Measurements from ENCODE around the gene SIPA1L3.

The SIPA1L3 gene

DNA sequence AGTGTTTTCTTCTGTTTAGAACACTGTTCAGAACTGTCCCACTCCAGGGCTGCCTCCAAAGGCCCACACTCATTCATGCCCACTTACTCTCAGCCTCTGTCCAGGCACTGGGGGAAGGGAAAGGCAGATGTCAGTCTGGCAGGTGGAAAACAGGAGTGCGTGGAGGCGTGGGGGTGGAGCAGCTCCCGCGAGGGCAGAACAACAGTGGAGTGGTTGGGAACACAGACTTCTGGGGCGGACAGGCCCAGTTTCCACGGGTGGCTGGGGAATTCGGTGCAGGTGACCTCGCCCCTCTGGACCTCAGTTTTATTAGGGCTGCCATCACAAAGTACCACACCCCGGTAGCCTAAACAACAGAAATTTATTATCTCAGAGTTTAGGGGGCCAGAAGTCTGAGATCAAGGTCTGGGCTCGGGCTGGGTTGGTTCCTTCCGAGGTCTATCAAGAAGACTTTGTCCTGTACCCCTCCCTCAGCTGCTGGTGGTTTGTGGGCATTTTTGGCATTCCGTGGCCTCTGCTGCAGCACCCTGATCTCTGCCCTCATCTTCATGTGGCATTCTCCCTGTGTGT lies 59.7 kb downstream of the SIPA1L3 start:
- TF ChIP-seq, protein P1, sequence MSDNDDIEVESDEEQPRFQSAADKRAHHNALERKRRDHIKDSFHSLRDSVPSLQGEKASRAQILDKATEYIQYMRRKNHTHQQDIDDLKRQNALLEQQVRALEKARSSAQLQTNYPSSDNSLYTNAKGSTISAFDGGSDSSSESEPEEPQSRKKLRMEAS (IDR thresholded peaks at IDR 0.05; ENCODE audit: low read depth, low read length), result no peak
- TF ChIP-seq, protein P2, sequence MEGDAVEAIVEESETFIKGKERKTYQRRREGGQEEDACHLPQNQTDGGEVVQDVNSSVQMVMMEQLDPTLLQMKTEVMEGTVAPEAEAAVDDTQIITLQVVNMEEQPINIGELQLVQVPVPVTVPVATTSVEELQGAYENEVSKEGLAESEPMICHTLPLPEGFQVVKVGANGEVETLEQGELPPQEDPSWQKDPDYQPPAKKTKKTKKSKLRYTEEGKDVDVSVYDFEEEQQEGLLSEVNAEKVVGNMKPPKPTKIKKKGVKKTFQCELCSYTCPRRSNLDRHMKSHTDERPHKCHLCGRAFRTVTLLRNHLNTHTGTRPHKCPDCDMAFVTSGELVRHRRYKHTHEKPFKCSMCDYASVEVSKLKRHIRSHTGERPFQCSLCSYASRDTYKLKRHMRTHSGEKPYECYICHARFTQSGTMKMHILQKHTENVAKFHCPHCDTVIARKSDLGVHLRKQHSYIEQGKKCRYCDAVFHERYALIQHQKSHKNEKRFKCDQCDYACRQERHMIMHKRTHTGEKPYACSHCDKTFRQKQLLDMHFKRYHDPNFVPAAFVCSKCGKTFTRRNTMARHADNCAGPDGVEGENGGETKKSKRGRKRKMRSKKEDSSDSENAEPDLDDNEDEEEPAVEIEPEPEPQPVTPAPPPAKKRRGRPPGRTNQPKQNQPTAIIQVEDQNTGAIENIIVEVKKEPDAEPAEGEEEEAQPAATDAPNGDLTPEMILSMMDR (IDR thresholded peaks at IDR 0.05; ENCODE audit: low read depth, low read length), result no peak
- TF ChIP-seq MYC (IDR thresholded peaks at IDR 0.05; ENCODE audit: low read depth, low read length) (no peak), POLR2A (IDR thresholded peaks at IDR 0.05; ENCODE audit: extremely low read depth, insufficient read length) (no peak)
- H3K4me3 ChIP-seq (ENCODE audit: low read depth, low read length), result no peak overlapping the region
- DNase-seq (ENCODE audit: low read depth), result no peak

GRCh38 chr19:37969695-37970094 lies 62.7 kb downstream of the SIPA1L3 start:
- TF ChIP-seq, protein P2 (IDR thresholded peaks at IDR 0.05; ENCODE audit: low read depth, low read length), result no peak
- no peak for TF ChIP-seq MYC (IDR thresholded peaks at IDR 0.05; ENCODE audit: low read depth, low read length)
- TF ChIP-seq, protein P1 (IDR thresholded peaks at IDR 0.05; ENCODE audit: low read depth, low read length), result no peak
- DNase-seq (ENCODE audit: low read depth), result no peak
- no peak overlapping the region for H3K4me3 ChIP-seq (ENCODE audit: low read depth, low read length)

GRCh38 chr19:37970699-37971098 lies 63.7 kb downstream of the SIPA1L3 start:
- no peak for DNase-seq (ENCODE audit: low read depth)
- no peak overlapping the region for H3K4me3 ChIP-seq (ENCODE audit: low read depth, low read length)
- TF ChIP-seq, protein P2 (IDR thresholded peaks at IDR 0.05; ENCODE audit: low read depth, low read length), result no peak
- TF ChIP-seq, protein P1 (IDR thresholded peaks at IDR 0.05; ENCODE audit: low read depth, low read length), result no peak
- TF ChIP-seq POLR2A (IDR thresholded peaks at IDR 0.05; ENCODE audit: extremely low read depth, insufficient read length) (no peak), MYC (IDR thresholded peaks at IDR 0.05; ENCODE audit: low read depth, low read length) (no peak)

DNA sequence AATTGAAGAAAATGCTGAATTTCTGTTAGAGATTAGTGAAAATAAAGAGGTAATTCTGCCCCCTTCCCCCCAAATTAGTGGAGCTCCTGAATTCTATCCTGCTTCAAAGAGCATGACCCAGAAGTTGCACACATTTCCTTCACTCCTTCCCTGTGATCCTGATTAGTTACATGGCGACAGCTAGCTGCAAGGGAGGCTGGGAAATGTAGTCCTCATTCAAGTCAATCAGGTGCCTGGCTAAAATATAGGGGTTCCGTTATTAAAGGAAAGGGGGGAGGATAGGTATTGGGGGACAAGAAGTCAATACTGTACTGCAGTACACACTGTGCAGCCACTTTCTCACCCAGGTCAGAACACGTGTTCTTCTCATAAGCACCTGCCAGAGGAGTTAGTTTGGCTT lies 65.8 kb downstream of the SIPA1L3 start:
- no peak for DNase-seq (ENCODE audit: low read depth)
- TF ChIP-seq MYC (IDR thresholded peaks at IDR 0.05; ENCODE audit: low read depth, low read length), result no peak
- TF ChIP-seq, protein P1 (IDR thresholded peaks at IDR 0.05; ENCODE audit: low read depth, low read length), result no peak
- TF ChIP-seq POLR2A (IDR thresholded peaks at IDR 0.05; ENCODE audit: extremely low read depth, insufficient read length), result no peak
- TF ChIP-seq, protein P2 (IDR thresholded peaks at IDR 0.05; ENCODE audit: low read depth, low read length), result no peak
- H3K4me3 ChIP-seq (ENCODE audit: low read depth, low read length), result no peak overlapping the region

GRCh38 chr19:37973666-37974065 lies 66.7 kb downstream of the SIPA1L3 start:
- DNase-seq (ENCODE audit: low read depth), result no peak

More at GRCh38 chr19:37973666-37974065, 66.7 kb downstream of the SIPA1L3 start:
- TF ChIP-seq POLR2A (IDR thresholded peaks at IDR 0.05; ENCODE audit: extremely low read depth, insufficient read length) (no peak), MYC (IDR thresholded peaks at IDR 0.05; ENCODE audit: low read depth, low read length) (no peak)
- TF ChIP-seq, protein P1 (IDR thresholded peaks at IDR 0.05; ENCODE audit: low read depth, low read length), result no peak
- TF ChIP-seq, protein P2 (IDR thresholded peaks at IDR 0.05; ENCODE audit: low read depth, low read length), result no peak
- H3K4me3 ChIP-seq (ENCODE audit: low read depth, low read length), result no peak overlapping the region

All from NB4 (cell line).